HG03565 (cell line): ENCODE measurements around the gene CRIP1.

ENCODE experiments used
- ATAC-seq: cut with Tn5 transposase; IDR thresholded peaks from one replicate; pipeline ENCODE4 v1.9.1; 2021; ENCODE audit warnings: mild to moderate bottlenecking, moderate library complexity; ENCODE audit not compliant: unreplicated experiment

The CRIP1 gene

DNA sequence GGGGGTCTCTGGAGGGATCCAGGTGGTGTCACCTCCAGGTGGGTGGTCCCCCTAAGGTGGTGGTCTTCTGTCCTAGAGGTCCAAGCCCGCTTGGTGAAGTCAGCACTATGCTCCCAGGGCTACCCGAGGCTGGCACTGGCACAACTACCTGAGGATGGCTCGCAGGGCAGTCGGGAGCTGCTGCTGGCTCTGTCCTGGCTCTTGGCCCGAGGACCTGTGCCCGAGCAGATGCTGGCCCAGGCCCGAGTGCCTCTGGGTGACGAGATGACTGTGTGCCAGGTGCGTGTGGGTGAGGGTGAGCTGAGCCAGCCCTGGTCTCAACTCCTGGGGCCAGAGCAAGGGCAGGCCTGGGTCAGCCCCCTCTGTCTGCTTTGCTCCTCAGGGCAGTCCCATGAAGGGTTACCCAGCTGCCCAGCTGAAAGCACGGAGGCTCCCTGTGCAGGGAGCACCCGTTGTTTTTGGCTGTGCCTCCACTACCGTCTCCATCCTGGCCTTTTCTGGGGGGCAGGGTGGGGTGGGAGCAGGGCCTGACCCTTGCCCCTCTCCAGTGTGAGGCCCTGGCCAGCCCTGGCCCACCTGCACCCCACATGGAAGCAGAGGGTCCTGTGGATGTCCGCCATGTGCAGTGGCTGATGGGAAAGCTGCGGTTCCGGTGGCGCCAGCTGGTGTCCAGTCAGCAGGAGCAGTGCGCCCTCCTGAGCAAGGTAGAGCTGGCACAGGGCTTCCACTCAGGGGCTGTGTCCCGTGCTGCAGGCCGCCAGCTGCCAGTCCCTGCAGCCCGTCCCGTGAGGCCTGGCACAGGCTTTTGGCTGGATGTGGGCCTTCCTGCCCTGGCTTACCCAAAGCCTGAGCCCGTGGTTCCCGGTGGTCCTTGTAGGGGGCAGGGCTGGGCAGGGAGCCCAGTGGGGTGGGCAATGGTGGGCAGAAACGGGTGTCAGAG, 5.6 kb downstream of the CRIP1 start:
- ATAC-seq, result no peak

DNA sequence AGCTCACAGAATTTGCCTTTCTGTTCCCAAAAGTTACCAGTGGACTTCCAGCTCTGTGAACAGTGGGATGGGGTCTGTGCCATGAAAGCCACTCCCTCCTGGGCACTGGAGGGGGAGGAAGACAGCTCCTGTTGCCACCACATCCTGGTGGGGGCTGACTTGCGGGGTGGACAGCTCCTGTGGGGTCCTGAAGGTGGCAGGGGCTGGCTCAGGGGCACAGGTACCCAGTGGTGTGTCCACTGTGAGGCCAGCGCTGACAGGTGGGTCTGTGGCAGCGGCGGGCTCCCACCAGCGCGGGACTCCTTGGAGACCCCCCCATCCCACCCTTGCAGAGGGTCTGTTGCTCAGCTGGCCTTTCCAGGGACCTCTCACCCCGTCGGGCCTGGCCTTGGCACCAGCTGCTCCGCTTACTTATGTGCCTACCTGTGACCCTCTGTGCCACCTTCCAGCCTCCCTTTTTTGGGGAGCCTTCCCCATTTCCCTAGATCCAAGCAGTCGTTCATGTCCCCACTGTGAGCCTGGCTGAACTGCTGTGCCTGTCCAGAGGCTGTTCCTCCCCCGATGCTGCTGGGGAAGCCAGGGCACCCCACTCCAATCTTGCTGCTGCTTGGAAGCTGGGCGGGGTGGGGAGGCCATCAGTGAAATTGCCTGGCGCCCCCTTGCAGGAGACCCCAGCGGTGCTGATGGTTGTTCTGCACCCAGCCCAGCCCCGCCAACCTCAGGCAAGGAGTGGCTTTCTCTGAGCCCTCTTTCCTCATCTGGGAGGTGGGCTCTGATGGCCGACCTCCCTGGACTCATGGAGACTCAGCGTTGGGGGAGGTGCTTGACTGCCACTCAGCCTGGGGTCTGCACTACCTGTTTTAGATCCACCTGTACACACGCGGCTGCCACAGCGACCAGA, 6.5 kb downstream of the CRIP1 start:
- ATAC-seq, result no peak

DNA sequence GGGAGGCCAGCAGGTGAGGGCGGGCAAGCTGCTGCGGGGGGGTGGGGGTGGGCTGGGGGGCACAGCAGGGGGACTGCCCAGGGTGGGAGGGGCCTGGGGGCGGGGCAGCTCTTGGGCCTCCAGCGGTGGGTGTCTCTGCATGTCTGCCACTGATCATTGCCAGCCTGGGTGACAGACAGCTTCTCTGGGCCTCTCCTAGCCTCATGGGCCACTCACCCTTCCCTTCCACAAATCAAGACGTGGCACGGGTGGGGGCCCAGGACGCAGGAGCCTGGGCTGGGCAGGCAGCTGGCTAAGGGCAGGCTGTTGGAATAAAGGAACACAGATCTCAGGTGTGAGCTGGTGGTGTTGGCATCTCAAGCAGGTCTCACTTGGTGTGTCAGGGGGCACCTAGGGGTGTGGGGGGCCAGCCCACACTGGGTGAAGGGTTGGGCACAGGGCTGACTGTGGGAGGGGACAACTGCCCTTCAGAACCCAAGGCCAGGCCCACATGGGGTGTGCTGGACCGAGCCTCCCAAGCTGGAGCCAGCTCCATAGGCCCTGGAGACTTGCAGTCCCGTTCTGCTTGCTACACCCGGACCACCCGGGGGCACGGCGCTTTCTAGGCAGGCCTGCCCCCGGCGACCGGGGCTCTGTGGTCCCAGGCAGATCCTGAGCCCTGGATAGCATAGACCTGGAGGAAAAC, 7.4 kb downstream of the CRIP1 start:
- ATAC-seq, result no peak

DNA sequence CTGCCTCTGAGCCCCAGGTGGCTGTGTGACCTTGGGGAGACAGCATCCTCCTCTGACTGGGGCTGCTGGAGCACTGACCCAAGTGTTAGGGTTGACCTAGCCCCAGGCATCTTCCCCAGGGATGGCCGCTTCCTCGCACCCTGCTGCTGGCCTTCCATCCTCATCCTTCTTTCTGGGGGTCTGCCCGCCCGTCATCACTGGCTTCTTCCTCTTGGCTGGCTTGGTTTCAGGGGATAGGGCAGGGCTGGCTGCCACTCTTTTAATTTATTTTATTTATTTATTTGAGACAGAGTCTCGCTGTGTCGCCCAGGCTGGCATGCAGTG, 7.9 kb downstream of the CRIP1 start:
- no peak for ATAC-seq

DNA sequence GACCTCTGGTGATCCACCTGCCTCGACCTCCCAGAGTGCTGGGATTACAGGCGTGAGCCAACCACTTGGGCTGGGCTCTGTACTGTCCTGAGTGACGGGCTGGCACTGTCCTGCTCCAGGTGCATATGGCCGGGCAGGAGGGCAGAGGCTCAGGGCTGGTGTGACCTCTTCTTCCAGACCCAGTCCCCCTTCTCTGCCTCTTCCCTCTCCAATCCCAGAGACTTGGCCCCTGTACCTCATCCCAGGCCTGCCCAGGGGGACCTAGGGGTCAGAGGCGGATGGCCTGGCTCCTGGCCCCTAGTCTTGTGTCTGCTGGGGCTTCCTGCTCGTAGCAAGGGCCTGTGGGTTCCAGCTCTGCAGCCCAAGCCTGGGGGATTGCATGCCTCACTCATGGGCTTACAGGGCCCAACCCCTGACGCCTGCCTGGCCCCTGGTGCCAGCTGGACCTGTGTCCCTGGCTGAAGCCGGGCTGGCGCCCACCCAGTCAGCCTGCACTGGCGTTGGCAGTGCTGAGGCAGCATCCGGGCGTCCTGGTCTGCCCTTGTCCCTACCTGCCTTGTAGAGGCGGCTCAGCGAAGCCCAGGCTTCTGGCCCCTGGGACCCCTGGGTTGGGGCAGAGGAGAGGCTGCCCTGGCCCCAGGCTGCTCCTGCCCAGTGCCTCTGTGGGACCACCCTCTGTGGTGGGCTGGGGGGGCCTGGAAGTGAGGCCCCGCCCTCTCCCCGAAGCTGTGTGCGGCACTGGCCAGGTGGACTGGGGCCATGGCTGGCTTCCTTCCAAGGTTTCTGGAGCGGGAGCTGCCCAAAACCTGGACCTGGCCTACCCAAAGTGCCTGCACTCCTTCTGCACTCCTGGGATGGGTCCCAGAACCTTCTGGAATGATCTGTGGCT, 8.7 kb downstream of the CRIP1 start:
- no peak for ATAC-seq

DNA sequence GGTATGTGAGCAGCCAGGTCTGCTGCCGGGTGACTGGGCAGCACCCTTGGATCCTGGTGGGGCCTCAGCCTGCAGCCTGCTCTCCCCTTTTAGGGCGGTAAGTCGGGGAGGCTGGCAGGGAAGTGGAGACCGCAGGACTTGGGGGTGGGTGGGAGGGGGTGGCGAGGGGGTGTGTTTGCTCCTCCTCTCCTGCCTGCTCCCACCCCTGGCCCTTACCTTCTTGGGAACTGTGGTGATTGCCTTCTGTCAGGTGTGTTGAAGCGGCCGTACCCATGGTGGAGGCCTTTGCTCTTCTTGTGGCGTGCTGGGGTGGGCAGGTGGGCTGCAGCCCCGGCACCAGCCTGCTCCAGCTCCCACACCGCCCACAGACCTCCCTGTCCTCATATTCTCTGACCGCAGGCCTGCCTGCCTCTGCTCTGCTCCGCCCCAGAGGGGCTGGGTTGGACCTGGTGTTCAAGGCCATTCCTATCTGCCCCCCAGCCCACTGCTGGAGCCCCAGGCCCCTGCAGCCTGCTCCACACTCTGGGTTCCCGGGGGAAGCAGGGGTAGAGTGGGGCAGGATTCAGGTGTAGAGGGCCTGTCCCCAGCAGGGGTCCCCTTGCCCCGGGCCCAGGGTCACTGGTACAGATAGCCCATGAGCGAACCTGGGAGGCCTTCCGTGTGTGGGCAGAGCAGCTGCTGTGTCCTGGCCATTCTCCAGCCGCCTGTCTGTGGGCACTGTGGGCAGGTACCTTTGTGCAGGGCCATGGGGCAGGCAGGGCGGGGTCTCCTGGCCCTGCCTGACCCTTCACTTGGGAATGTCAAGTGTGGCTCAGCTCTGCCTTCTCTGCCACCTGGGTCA, 9.5 kb downstream of the CRIP1 start:
- ATAC-seq, result no peak

DNA sequence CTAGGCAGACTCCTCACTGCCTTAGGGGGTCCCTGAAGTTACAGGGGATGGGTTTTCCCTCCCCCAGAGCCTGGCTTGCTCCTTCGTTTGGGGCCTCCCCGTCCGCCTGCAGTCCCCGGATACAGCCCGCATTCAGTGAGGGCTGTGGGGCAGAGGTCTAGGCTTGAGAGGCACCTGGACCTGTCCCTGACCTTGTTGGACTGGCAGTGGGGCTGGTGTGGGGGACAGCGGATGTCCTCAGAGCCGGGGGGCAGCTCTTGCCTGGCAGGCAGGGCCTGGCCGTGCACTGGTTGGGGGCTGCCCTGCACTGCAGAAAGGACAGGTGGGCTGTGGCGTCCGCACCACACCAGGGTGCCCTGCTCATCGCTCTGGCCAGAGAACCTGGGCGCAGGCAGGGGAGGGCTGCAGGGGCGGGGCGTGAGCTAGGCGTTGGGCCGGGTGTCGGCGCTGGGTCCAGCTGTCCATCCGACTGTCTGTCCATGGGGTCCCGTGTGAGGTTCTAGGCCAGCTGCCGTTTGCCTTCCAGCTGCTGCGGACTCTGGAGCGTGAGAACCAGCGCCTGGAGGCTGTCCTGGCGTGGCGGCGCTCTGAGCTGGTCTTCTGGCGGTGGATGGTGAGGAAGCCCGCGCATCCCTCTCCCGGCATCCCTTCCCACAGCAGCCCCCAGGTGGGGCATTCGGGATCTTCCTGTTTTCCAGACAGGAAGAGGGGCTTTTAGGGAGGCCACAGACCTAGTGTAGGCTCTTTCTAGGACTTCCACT, 10.3 kb downstream of the CRIP1 start:
- no peak for ATAC-seq

DNA sequence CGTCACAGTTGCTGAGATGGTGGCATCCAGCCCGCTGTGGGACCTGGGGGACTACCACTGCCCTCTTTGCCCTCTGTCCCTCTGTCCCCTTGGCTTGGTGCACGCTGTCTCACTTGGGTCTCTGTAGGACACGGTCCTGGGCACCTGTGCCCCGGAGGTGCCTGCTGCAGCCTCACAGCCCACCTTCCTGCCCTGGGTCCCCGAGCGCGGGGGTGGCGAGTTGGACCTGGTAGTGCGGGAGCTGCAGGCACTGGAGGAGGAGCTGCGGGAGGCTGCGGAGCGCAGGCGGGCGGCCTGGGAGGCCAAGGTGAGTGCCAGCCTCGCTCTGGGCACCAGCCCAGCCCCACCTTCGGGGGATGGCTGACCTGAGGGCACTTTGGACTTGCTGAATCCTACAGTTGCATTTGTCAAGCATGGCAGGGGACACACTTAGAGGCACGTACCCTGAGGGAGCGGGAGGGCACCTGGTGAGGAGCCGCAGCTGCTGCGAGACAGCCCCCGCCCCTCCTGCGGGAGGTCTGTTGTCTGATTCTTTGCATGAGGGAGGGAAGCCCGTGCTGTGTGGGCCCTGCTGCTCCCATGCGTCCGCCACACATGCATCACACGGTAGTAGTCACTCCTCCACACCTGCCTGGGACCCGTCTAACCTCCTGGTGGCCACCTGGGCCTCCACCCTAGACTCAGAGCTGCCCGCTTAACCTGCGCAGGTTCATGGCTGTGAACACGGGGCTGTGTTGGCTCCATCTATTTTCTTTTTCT, 11.2 kb downstream of the CRIP1 start:
- no peak for ATAC-seq

DNA sequence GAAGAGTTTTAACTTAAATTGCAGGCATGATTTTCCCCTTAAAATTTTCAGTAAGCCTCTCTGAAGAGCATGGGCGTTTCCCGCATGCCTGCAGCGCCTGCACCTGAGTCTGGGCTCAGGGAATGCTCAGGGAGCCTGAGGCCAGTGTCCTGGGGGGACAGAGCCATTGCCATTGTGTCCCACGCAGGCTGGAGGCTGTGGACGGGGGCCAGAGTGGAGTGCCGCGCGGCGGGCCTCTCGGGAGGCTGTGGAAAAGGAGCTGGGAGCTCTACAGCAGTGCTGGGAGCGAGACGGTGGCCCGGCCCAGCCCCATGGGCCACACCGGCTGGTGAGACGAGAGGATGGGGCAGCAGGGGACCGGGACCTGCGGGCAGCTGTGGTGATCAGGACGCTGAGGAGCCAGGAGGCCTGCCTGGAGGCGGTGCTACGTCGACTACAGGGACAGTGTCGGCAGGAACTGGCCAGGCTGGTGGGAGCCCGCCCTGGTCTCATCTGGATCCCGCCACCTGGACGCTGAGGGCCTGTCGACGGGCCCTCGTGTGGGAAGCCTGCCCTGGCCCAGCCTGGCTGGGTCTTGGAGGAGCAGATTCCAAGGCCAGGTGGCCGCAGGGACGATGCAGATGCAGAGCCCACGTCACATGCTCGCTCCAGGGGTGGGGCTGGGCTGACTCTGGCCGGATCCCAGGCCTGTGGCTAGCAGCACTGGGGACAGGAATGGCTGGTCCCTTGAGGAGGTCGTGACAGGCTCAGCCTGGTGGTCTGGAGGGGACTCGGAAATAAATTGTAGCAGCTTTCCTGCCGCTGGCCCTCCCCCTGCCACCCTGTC, 12.0 kb downstream of the CRIP1 start:
- no peak for ATAC-seq

DNA sequence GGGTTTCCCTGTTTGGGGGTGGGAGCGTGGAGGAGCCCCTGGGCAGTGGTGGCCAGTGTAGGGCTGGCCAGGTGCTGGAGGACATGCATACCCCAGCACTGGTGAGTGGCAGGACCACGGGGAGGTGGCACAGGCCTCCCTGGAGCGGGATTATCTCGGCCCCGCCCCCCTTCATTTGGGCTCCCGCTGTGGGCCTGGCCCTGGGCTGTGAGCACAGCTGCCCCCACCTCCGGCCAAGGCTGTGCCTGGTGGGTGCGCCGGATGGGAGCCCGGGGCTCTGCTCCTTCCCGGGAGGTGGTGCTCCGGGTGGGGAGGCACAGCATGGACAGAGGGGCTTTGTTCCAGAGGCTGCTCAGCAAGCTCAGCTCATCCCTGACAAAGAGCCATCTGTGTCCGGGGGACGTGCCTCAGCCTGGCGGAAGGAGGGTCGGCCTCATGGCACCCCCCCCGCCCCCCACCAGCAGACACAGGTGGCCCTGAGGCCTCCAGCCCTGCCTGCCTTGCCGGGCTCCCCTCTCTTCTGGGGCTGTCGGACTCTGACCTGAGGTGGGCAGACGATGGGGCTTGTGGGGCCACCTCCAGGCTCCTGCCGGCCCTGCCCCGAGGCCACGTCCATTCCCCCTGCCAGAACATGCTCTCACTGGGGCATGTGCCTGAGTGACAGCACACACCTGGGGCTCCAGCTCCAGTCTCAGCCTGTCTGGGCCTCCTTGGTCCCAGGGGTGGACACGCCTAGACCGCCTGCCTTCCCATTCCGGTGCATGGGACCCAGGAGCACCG, 12.8 kb downstream of the CRIP1 start:
- ATAC-seq, result no peak

DNA sequence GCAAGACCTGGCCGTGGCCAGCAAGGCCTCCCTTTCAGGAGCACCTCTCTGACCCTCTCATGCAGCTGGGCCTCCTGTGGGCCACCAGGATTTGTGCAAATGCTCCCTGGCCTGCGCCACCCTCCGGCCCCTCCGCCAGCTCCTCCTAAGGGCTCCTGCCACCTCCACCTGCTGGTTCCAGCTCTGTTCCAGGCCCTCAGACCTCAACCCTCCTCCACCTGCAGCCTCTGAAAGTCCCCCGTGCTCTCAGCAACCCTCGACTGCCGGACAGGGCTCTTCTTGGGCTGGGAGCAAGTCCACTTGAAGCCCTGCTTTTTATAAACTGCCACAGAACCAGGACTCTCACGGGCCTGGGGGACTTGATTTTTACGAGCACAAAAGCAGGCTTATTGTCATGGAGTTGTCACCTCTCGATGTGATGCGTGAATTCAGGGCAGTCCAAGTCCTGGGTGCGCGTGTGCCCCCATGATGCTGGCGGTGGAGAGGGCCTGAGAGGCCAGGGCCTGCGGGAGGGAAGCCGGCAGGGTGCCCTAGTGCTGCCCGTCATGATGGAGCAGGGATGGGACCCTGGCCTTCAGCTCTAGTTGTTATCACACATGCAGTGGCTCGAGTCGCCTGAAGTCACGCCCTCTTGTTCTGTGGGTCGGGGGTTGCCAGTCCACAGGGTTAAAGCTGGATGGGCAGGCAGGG, 13.5 kb downstream of the CRIP1 start:
- ATAC-seq, result no peak

DNA sequence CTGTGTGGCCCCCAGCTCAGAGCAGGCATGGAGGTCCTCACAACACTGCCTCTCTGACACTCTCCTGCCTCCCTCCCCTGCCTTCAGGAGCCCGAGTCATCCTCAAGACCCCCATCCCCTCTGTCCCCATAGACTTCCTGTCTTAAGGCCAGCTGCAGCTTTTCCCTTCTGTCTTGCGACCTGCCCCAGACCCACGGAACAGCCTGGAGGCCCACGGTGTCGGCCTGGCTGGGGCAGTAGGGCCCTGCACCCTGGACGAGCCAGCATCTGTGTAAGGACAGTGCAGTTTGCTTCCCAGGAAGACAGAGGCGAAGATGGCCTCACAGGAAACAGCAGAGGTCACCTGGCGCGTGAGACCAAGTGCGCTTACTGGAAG, 14.0 kb downstream of the CRIP1 start:
- no peak for ATAC-seq

DNA sequence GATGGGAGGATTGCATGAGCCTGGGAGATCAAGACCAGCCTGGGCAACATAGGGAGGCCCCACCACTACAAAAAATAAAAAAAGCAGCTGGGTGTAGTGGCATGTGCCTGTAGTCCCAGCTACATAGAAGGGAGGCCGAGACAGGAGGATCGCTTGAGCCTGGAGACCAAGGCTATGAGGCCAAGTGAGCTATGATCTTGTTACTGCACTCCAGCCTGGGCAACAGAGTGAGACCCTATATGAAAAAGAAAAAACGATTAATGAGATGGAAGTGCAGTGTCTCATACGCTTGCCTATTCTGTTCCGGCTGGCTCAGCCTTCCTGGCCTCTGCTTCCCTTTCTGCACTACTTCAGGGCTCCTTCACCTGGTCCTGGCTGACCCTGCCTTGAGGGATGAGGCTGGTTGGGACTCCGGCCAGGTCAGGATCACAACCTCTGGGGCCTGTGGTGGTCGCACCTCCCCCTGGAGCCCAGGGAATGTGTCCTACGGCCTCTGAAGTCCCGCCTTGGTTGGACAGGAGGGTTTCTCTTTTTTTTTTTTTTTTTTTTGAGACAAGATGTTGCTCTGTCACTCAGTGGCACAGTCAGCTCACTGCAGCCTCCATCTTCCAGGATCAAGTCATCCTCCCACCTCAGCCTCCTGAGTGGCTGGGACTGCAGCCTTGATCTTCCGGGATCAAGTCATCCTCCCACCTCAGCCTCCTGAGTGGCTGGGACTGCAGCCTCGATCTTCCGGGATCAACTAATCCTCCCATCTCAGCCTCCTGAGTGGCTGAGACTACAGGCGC, 15.0 kb downstream of the CRIP1 start:
- ATAC-seq, result no peak

DNA sequence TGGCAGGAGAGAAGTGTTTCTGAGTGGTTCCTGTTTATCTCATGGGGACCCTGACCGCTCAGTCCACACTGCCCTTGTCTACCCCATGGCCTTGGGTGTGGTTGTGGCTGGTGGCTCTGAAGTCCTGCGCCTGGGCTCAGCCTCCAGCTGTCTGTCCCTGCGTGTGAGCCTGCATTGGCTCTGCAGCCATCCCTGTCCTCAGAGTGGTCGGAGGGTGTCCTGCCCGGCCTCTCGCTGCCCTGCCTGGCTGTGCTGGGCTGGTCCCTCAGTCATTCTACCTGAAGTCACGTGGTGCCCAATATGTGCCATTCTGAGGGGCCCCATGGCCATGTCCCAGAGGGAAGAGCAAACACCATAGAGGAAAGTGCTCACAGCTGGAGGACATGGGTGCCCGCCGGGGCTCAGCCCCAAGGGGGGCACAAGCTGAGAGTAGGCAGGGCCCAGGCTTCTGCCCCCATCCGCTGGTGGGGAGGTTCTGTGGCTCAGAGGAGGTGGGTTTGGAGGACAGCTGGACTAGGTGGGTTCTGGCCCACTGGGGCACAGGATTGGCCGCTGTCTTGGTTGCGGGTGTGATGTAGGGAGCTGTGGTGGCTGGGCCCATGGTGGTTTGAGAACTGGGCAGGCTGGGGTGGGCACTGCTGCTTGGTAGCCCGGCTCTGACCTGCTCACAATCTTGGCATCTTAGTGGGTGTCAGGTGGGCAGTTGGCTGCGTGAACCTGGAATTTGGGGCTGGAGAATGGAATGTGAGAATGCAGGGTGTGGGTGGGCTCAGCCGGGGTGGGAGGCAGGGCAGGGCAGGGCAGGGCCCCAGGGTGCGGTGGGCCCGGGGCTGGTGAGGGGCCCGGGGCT, 16.0 kb downstream of the CRIP1 start:
- ATAC-seq, result no peak
